ENCODE data around the gene ATG14.
"Not testable (repeated sequence)": the region's sequence is repeated elsewhere in the genome, so short reads cannot be mapped to it uniquely, and the experiment has no call there.

Gene ATG14

DNA sequence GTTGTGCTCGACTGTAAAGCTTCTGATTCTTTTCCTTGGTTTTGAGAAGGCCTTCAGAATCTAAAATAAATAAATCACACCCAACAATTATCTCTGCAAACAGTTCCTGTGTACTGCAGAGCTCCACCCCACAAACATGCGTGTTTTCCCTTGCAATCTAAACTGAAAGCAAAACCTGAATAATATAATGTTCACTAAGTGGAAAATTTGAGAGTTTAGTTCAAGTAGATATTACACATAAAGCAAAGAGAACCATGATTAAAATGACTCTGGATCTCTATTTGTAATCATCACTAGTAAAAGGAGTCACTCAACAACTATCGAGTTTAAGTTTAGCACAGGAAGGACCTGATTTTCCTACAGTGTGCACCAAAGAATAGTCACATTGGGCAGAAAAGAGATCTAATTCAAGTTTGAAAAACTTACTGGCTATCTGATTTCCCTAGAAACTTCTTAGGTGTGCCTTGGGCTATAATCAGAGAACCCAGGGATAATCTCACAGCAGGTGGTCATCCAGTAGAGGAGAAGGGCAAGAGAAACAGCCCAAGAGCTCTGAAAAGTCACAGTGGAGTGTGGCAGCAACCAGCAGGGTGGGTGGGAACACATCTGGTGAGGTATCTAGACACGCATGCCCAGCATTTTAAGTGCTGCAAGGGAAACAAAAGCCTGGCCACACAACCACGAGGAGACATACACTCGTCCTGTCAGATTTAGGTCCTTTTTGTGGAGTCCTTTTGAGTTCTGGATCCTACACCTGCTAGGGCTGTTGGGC is 25.4 kb downstream of the ATG14 start:
- DNase-seq = no peak

DNA sequence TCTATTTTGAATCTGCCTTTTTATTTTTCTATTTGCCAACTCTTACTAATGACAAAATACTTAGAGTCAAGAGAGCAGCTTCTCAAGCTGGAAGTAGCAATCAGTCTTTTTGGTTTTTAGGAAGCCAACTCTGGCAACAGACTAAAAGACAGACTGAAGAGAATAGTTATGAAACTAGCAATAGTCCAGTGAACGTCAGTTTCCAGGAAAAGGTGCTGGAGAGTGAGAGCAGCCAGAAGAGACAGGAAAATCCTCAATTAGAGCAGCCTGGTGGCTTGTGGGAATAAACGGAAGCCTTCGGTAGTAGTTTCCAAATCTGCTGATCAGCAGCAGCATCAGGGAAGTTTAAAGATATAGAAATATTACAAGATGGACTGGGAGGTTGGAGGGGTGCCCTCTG is 27.1 kb downstream of the ATG14 start:
- DNase-seq = no peak

DNA sequence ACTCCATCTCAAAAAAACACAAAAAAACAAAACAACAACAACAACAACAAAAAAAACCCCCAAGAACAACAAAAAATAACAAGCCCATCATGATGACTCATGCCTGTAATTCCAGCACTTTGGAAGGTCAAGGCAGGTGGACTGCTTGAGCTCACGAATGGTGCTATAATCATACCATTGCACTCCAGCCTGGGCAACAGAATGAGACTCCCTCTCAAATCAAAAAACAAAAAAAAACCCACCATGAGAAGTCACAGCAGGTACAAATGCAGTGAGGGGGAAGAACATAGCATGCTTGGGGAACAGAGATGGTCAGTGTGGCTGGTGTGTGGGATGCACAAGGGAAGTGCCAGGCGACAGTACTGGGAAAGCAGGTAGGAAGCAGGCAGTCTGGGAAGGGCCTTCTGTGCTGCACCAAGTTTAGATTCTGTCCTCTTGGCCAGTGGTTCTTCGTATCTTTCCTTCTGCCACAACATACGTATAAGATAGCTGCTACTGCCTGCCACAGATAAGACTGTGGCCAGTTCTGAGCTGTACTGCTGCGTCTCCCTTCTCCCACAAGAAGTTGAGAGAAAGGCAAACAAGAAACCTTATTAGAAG is 28.0 kb downstream of the ATG14 start:
- no peak for DNase-seq

DNA sequence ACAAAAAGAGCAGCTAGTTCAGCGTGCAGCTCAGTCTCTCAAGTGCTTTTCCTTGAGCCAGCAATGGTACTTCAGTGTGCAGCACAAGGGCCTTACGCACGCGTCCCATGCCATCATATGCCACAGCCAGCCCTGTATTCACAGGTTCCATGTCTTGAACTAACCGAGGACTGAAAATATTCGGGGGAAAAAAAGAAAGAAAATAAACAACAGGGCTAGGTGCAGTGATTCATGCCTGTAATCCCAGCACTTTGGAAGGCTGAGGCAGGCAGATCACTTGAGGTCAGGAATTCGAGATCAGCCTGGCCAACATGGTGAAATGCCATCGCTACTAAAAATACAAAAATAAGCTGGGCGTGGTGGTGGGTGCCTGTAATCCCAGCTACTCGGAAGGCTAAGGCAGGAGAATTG is 28.6 kb downstream of the ATG14 start:
- not testable (repeated sequence) for DNase-seq

DNA sequence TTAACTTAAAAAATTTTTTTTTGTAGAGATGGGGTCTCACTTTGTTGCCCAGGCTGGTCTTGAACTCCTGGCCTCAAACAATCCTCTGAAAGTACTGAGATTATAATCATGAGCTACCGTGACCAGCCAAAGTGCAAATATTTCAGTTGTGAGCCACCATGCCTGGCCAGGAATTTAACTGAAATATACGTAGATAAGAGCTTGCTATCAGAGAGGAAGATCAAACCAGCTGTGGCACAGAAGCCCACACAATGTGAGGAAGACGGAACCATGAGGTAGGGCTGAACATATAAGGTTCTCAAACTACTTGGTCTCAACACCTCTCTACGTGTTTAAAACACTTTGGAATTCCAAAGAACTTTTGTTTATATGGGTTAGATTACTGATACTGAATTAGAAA is 29.1 kb downstream of the ATG14 start:
- no peak for DNase-seq

DNA sequence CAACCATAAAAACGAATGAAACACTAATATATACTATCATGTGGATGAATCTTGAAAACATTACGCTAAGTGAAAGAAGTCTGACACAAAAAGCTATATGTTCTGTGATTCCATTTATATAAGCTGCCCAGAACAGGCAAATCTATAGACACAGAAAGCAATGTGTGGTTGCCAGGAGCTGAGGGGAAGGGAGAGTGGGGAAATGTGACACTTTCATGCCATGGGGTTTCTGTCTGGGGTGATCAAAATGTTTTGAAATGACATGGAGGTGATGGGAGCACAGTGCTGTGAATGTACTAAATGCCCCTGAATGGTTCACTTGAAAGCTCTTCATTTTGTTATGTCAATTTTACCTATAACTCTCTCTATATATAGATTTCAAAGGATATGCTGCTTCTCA is 30.1 kb downstream of the ATG14 start:
- DNase-seq = no peak

DNA sequence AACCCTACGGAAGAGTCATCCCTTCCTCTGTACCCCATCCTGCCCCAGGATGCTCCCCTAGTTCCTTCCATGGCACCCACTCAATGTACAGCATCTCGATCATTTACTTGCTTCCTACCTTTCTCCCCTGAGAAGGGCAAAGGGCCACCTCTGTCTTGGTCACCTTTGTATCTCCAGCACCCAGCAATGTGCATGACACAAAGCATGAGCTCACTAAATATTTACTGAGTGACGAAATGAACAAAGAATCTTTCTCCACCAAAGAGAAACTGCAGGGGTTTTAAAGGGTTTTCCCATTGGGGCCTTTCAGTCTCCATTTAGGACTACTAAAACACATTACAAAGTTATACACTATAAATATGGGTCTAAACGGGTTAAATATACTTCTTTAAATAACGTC is 30.6 kb downstream of the ATG14 start:
- DNase-seq = no peak

DNA sequence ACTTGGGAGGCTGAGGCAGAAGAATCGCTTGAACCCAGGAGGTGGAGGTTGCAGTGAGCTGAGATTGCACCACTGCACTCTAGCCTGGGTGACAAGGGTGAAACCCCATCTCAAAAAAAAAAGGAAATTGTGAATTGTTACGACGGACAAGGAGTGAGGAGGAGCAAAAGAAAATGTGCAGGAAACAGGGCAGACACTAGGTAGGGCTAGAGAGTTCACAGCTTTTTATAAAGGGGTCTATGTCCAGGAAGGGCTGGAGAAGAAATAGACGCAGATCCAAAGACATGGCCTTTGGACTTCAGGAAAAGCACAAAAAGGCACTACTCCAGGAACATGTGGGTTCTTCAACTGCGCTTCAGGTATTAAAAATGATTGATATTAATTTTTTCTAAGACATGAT is 34.4 kb downstream of the ATG14 start:
- DNase-seq = no peak

DNA sequence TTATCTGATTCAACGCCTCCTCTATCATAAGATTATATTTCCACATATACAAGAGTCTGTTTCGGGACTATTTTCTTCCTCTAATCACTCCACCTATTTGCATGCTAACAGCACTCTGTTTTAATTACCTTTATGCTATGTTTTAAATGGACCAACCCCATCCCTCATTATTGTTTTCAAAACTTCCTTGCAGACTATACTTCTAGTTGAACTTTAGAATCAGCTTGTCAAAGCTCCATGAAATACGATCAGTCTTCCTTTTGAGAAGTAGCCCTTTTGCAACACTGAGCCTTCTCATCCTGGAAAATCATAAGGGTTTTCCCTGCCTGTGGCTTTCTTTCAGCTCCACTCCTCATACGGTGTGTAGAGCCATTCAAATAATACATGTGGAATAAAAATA is 36.9 kb downstream of the ATG14 start:
- DNase-seq = no peak

DNA sequence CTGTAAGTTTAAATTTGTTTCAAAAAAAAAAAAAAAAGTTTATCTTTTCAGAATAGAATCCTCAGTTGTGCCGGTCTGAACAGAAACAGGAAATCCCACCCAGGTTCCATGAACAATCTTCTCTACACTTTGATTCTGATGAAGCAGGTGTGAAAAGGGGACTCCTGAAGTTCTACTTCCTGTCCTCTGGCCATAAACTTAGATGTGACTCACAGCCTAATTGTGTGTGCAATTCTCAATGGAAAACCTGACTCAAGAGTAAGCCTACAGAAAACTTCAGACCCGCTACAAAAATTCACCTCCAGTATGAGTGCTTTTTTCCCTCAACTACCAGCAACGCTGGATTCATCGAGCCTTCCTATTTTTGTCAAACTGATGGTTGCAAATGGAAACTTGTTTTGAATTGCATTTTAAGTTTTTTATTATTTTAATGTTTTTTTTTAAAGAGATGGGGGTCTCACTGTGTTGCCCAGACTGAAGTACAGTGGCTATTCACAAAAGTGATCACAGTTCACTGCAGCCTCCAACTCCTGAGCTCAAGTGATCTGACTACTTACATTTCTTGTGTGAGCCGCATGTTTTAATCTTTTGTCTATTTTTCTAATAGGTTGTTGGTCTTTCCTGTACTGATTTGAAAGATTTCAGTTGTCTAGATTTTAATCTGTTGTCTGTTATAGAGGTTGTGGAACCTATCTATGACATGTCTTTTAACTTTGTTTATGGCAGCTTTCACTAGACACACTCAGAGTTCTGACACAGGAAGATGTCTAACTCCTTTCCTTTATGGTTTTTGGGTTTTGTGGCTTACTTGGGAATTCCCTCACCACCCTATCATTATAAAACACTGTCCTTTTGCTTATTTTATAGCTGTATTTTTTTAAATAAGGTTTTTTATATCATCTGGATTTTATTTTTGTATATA is 37.6 kb downstream of the ATG14 start:
- DNase-seq = no peak

DNA sequence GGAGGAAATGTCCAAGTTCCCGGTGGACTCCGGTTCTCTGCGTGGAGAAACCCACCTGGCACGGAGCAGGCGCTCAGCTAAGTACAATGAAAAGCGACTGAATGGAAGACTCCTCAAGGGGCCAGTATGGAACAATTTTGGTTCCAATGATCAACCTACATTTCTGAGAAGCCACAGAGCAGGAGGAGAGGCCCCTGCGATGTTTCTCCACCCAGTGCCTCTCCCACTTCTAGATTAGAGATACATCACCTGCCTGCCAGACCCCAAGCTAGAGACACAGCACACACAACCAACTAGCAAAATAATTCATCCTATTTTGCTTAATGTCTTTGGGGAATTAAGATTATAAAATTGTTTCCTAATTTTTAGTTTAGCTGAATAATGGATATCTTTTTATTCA is 38.8 kb downstream of the ATG14 start:
- no peak for DNase-seq

DNA sequence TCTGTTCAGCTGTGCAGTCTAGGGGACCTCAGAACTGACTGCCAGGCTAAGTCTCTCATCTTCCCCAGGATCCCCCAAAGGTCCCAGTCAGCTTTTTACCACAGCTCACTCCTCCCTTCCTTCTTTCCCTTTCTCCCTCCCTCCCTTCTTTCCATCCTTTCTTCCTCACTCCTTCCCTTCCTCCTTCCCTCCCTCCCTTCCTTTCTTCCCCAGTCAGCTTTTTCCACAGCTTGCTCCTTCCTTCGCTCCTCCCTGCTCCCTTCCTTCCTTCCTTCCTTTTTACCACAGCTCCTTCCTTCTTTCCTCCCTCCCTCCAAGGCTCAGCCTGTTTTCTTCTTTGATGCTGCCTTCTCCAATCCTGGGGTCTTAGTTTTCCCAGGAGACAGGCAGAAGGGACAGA is 39.2 kb downstream of the ATG14 start:
- no peak for DNase-seq

DNA sequence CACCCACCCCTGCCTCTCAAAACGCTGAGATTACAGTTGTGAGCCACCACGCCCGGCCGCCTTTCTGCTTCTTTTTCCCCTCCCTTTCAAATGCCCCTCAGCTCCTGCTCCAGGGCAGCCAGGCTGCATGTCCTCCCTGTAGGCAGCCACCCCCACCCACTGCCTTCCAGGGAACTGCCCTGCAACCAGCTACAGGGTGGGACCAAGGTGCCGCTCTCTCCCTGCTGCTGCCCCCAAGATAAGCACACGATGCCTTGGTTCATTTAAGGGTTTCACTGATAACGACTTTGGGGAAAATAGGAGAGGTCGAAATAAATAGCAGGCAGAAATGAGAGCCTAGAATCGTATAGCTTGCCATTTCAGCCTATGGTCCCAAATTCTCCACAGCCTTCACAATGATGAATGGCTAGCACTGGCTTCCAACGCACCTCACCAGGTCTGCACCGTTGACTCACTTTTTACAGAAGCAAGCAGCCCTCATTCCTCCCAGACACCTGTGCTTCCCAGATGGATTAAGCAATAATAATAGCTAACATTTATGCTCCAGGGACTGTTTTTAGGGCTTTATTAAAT is 40.7 kb downstream of the ATG14 start:
- no peak for DNase-seq

DNA sequence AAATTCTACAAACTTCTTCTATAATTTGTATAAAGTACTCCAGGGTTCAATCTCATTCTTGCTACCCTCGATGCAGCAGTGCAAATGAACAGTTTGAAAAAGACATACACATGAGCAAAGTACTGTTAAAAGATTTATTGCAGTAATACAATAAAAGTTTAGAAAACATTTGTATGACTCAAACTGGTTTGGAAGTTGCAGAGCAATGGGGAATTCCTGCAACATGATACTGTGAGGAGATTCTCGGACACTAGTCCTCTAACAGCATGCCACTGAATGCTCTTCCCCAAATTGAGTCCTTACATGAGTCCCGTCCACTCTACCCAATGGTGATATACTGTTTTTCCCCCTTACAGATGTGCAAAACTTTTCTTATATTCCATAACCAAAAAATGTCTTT is 45.4 kb downstream of the ATG14 start:
- no peak for DNase-seq

DNA sequence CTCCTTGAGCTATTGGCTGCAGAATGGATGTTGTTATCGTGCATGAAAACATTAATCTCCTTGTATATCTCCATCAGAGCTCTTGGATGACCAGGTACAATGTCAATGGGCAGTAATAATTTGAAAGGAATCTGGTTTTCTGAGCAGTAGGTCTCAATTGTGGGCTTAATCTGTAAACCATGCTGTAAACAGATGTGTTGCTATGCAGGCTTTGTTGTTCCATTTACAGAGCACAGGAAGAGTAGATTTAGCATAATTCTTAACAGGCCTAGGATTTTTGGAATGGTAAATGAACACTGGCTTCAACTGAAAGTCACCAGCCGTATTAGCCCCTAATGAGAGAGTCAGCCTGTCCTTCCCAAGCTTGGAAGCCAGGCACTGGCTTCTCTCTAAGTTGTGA is 50.4 kb downstream of the ATG14 start:
- no peak for DNase-seq

DNA sequence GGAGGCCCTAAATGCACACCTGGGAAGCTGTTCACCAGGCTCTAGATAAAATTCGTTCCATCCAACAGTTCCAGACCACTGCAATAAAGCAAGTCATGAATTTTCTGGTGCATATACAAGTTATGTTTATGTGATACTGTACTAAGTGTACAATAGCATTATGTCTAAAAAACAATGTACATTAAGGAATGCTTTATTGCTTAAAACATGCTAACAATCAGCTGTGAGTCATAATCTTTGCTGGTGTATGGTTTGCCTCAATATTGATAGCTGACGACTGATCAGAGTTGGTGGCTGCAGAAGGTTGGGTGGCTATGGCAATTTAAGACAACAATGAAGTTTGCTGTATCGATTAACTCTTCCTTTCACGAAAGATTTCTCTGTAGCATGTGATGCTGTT is 52.3 kb downstream of the ATG14 start:
- DNase-seq = no peak

DNA sequence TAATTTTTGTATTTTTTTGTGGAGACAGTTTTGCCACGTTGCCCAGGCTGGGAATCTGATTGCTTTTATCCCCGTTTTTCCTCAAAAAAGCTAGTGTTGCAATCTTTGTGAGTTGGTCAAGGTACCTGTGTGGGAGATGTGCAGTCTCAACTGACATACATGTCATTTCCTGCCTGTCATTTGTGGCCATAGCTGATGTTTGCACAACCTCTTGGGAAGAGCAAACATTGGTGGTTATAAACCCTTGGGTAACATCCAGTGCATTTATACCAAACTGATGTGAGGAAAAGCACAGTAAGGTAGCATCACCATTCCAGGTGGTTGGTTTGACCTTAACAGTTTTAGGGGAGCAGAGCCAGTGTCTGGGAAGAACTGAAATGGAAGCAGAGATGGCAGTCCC is 54.7 kb downstream of the ATG14 start:
- DNase-seq = no peak

DNA sequence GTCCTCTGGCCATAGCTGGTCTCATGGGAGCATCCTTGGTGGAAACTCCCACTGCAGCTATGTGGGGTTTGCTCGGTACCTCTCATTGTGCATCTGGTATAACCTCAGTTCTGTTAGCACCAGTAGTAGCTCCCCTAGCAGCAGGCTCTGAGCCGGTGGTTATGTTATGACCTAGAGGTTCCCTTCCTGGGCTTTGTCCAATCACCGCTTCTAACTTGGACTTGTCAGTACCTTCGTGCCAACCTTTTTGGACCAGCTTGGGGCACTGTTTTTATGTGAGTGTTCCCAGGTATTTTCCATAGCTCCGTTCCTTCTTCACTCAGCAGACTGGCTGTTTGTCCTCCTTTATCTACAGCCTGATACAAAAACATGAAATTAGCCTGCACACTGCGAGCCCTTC is 55.7 kb downstream of the ATG14 start:
- no peak for DNase-seq

DNA sequence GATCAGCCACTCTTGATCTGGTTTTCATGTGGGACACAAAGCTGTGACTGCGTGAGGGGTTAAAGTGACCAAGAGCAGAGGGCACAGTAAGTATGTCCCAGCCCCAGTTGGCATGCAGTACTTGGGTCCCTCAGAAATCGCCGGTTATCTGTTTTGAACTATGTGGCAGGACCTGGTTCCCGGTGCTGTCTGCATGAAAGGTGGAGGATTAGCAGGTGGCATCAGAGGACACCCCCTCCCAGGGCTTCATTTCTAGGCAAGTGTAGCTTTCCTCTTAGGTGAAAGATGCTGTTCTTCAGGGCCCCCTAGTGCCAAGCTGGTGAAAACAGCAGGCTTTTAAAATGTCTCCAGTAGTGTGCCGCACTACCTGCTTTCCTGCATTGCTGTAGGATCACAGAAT is 57.1 kb downstream of the ATG14 start:
- DNase-seq = no peak

DNA sequence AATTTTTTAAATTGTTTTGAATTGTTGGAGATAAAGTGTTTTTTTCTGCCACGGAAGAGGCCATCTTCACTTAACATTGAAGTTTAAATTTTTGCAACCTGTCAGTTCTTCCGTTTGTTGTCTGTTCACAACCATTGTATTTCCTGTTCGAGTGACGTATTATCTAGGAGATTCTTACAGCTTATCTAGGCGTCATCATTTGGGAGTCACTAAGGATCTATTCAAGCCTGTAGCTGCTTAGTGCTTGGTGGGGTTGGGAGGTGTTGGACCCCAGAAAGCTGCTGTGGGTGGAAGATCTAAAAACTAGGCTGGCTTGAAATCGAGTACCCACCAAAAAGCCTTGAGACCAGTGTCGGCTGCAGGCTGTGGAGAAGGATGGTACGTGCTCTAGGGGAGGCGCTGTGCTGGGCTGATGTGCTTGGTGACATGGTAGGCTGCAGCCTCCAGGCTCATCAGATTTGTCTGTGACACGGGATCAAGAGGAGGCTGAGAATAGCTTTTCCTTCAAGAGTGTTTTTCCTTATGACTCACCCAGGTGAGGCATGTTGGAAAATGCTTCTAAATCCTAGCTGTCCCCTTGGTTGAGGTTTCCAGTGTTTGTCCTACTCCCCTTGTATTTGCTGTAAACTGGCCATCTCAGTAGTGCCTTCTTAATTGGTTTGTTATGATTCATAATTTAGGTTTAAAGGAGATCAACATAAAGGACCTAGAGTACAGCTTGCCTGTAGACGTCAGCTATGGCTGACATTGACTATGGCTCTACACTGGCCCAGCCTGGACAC is 57.8 kb downstream of the ATG14 start:
- DNase-seq = no peak

DNA sequence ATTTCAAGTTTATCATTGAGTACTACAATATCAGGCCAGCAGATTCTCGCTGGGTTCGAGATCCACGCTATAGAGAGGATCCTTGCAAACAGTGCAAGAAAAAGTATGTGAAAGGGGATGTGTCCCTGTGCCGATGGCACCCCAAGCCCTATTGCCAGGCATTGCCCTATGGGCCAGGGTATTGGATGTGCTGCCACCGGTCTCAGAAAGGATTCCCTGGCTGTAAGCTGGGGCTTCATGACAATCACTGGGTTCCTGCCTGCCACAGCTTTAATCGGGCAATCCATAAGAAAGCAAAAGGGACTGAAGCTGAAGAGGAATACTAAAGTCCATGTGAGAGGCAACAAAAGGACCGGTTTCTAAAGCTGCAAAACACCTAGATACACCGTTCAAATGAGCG is 59.4 kb downstream of the ATG14 start:
- no peak for DNase-seq

DNA sequence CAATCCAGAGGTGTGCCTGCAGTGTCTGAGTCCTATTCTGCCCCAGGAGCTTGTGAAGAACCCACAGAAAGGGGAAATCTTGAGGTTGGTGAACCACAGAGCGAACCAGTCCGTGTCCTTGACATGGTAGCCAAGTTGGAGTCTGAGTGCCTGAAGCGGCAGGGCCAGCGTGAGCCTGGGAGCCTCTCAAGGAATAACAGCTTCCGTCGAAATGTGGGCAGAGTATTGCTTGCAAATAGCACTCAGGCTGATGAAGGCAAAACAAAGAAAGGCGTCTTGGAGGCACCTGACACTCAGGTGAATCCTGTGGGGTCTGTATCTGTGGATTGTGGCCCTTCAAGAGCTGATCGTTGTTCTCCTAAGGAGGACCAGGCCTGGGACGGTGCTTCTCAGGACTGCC is 60.5 kb downstream of the ATG14 start:
- DNase-seq = no peak

DNA sequence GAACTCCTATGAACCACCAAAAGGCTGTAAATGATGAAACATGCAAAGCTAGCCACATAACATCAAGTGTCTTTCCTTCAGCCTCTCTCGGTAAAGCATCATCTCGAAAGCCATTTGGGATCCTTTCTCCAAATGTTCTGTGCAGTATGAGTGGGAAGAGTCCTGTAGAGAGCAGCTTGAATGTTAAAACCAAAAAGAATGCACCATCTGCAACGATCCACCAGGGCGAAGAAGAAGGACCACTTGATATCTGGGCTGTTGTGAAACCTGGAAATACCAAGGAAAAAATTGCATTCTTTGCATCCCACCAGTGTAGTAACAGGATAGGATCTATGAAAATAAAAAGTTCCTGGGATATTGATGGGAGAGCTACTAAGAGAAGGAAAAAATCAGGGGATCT is 61.2 kb downstream of the ATG14 start:
- no peak for DNase-seq
